Measurements from ENCODE around the gene RHOH.

DNA sequence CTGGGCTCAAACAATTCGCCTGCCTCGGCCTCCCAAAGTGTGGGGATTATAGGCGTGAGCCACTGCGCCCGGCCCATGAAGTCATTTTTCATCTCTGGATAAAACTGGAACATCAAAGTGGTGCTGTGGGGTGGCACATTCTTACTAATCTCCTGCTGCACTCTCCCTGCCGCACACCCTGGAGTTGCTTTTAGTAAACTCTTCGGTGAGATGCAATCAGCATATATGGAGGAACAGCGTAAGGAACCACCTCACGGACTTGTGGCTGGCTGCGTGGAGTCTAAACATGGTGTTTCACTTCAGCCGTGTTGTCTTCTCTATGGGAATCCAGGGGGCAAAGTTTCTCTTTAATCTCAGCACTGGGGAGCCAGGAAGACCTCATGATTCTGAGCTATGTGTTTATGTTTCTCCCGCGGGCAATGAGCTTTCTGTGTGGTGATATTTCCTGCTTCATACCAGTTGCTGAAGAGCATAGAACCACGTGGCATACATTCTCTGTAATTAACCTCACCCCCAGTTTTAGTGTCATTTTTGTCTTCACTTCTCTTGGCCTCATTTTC lies 2.1 kb upstream of the RHOH start:
- TF ChIP-seq, protein P1, sequence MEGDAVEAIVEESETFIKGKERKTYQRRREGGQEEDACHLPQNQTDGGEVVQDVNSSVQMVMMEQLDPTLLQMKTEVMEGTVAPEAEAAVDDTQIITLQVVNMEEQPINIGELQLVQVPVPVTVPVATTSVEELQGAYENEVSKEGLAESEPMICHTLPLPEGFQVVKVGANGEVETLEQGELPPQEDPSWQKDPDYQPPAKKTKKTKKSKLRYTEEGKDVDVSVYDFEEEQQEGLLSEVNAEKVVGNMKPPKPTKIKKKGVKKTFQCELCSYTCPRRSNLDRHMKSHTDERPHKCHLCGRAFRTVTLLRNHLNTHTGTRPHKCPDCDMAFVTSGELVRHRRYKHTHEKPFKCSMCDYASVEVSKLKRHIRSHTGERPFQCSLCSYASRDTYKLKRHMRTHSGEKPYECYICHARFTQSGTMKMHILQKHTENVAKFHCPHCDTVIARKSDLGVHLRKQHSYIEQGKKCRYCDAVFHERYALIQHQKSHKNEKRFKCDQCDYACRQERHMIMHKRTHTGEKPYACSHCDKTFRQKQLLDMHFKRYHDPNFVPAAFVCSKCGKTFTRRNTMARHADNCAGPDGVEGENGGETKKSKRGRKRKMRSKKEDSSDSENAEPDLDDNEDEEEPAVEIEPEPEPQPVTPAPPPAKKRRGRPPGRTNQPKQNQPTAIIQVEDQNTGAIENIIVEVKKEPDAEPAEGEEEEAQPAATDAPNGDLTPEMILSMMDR (IDR thresholded peaks at IDR 0.05): no peak
- no peak for TF ChIP-seq POLR2A (IDR thresholded peaks at IDR 0.05)
- no peak for TF ChIP-seq EP300 (IDR thresholded peaks at IDR 0.05)

Data from ovary (tissue), 3 donors.